Left renal pelvis (tissue), 4 donors: ENCODE measurements around the gene OAF. TPM values are rescaled to one million over a fixed set of nuclear protein-coding genes. Genes with fewer than 3 reads are reported as not detected.
"Not testable (repeated sequence)": the region's sequence is repeated elsewhere in the genome, so short reads cannot be mapped to it uniquely, and the experiment has no call there.

ENCODE experiments used
- DNase-seq, 4 donors: peaks; one replicate each; pipeline ENCODE4 v3.0.0-alpha.2; 2013; ENCODE audit warnings: low read depth in 4 of 4, low spot score in 3 of 4
- polyA plus RNA-seq, 4 donors: library from polyadenylated mRNA; unstranded; fragments of 120-200 nt; gene quantifications; one replicate each; pipeline ENCODE4 v1.2.1, GENCODE V29; 2013; ENCODE audit not compliant: insufficient read length in 4 of 4

Gene OAF
- polyA plus RNA-seq, 4 donors = 36.1 to 123 (median 42.5) TPM

GRCh38 chr11:120260616-120261015 is 49.8 kb downstream of the OAF start:
- no peak for DNase-seq

GRCh38 chr11:120261321-120261720 is 50.5 kb downstream of the OAF start:
- no peak for DNase-seq

GRCh38 chr11:120261931-120262330 is 51.1 kb downstream of the OAF start:
- no peak for DNase-seq

- no peak for DNase-seq
These were observed 56.5 kb downstream of the OAF start for GRCh38 chr11:120267319-120267718.

- DNase-seq = no peak
These were observed 57.9 kb downstream of the OAF start for GRCh38 chr11:120268686-120269085.

GRCh38 chr11:120270386-120270785 is 59.6 kb downstream of the OAF start:
- DNase-seq = no peak

- DNase-seq = no peak
These were observed 60.8 kb downstream of the OAF start for GRCh38 chr11:120271672-120272071.

GRCh38 chr11:120272303-120272702 is 61.5 kb downstream of the OAF start:
- no peak for DNase-seq

- DNase-seq = no peak
These were observed 62.6 kb downstream of the OAF start for GRCh38 chr11:120273432-120273831.

GRCh38 chr11:120273956-120274355 is 63.1 kb downstream of the OAF start:
- DNase-seq = not testable (repeated sequence)

GRCh38 chr11:120279502-120279901 is 68.7 kb downstream of the OAF start:
- no peak for DNase-seq

Other genes starting within 250 kb of the OAF start
- gene TRIM29, start 72.9 kb upstream of the OAF start, polyA plus RNA-seq = 1 to 10 TPM in 3 of 4 donors, under 1 TPM in 1; 0.90 to 5.0 (median 1.9) TPM
- gene POU2F3, start 29.1 kb downstream of the OAF start, polyA plus RNA-seq = 1 to 10 TPM in 2 of 4 donors, under 1 TPM in 2; 0.47 to 2.7 (median 0.89) TPM
- gene TLCD5, start 114.3 kb downstream of the OAF start, polyA plus RNA-seq = 10 to 100 TPM; 10.7 to 16.7 (median 11.8) TPM
- 100 to 1,000 TPM in 3 of 4 donors, 10 to 100 TPM in 1; 53.9 to 133 (median 124) TPM for gene ARHGEF12, start 125.4 kb downstream of the OAF start, polyA plus RNA-seq